Measurements from ENCODE around the gene LPP. TPM values are rescaled to one million over a fixed set of nuclear protein-coding genes. Genes with fewer than 3 reads are reported as not detected.

The LPP gene
- total and polyA plus RNA-seq, 8 donors = 8.0 to 885 (median 305) TPM

DNA sequence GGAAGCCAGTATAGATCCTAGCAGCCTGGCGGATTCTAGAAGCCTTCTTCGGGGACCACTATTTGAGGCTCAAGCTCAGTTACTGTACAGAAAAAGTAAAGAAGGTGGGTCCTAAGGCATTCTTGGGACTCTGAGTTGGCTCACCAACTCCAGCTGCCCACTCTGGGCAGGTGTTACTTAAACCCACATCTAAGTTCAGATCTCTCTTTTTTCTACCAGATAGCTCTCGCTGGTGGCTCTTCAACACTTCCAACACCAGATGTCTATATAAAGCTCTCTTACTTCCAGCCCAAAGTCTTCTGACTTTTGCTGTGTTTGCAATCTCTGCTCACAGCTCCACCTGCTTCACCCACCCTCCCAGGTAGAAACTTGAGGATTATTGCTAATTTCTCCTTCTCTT, 785.0 kb downstream of the LPP start:
- no peak for TF ChIP-seq EP300 (IDR thresholded peaks at IDR 0.05)
- no peak for TF ChIP-seq POLR2AphosphoS5 (IDR thresholded peaks at IDR 0.05)
- TF ChIP-seq, protein P1, sequence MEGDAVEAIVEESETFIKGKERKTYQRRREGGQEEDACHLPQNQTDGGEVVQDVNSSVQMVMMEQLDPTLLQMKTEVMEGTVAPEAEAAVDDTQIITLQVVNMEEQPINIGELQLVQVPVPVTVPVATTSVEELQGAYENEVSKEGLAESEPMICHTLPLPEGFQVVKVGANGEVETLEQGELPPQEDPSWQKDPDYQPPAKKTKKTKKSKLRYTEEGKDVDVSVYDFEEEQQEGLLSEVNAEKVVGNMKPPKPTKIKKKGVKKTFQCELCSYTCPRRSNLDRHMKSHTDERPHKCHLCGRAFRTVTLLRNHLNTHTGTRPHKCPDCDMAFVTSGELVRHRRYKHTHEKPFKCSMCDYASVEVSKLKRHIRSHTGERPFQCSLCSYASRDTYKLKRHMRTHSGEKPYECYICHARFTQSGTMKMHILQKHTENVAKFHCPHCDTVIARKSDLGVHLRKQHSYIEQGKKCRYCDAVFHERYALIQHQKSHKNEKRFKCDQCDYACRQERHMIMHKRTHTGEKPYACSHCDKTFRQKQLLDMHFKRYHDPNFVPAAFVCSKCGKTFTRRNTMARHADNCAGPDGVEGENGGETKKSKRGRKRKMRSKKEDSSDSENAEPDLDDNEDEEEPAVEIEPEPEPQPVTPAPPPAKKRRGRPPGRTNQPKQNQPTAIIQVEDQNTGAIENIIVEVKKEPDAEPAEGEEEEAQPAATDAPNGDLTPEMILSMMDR (IDR thresholded peaks at IDR 0.05) = no peak
- TF ChIP-seq POLR2A (IDR thresholded peaks at IDR 0.05) = no peak
- Histone ChIP-seq H3K36me3 (no peaks in the 10 kb centered on the region), H3K4me3 (no peak overlapping the region), H3K27ac (no peak overlapping the region), H3K9me3 (no peaks in the 10 kb centered on the region), H3K27me3 (no peaks in the 10 kb centered on the region), H3K4me1 (peaks cover 0 to 12% (median 4%) of the 10 kb centered on the region in 4 donors)
- intact Hi-C loops (cut with DNase I; ENCODE audit: low total_unique reads) = no loop called here
- 92 to 98% (median 96%) methylated on average over 3 of the region's 3 CpGs for WGBS, 5 donors
- DNase-seq = no peak

DNA sequence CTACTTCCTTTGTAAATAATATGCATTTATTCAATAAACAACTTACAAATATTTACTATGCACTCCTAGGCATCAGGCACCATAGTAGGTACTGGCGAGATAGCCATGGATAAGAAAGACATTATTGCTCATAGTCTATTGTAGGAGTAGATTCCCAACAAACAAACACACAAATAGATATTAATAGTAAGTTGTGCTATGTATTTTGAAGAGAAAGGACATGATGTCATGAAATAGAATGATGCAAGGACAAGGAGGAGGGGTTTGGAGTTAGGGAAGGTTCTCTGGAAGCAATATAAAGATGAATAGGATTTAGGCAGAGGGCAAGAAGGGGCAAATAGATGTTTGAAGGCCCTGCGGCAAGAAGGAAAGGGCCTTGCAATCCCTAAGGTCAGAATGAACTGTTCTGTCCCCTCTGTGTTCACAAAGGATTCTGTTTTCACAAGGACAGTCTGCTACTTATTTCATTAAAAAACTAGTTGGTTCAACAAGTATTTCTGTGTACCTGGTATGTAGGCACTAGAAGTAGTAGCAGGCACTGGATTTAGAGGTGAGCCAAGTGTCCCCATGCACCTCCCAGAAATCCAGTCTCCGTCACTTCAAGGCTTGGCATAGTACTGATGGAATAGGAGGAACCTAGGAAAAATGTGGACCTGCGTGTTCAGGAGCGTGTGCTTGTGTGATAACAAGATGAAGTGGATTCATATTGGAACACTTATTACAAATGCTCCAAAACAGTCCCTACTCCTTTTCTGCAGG, 786.0 kb downstream of the LPP start:
- Histone ChIP-seq H3K27ac (peak overlapping the region in 3 of 5 donors; percentile 13 to 56 (median 33)), H3K4me1 (peaks cover 0 to 16% (median 7%) of the 10 kb centered on the region in 4 donors), H3K4me3 (no peak overlapping the region), H3K36me3 (no peaks in the 10 kb centered on the region), H3K27me3 (no peaks in the 10 kb centered on the region), H3K9me3 (no peaks in the 10 kb centered on the region)
- intact Hi-C loops (cut with DNase I; ENCODE audit: low total_unique reads) = loop anchor here (10.0 kb wide), 1 partner anchor 1205 kb away; no protein-coding TSS in a partner anchor
- TF ChIP-seq POLR2AphosphoS5 (IDR thresholded peaks at IDR 0.05) (no peak), POLR2A (IDR thresholded peaks at IDR 0.05) (no peak), EP300 (IDR thresholded peaks at IDR 0.05) (no peak)
- TF ChIP-seq, protein P1 (IDR thresholded peaks at IDR 0.05) = no peak
- no peak for DNase-seq
- 87 to 93% (median 89%) methylated on average over 5 of the region's 5 CpGs for WGBS, 5 donors

Small RNAs within 50 kb of the gene (small RNA-seq; reads per million reads assigned to genes)
- gene MIR28 = 14,915 to 27,077 (median 22,263) reads per million in 4 donors

All from stomach (tissue), 9 donors.